ENCODE data around the gene BTBD9. TPM values are rescaled to one million over a fixed set of nuclear protein-coding genes. Genes with fewer than 3 reads are reported as not detected.

The BTBD9 gene
- total RNA-seq, 1 donor from 2014 or later = 10.3 TPM

GRCh38 chr6:38684904-38685303 is 45.2 kb upstream of the BTBD9 start:
- Histone ChIP-seq H3K27me3 (ENCODE audit: insufficient read depth, low read length) (no peaks in the 10 kb centered on the region), H4K20me1 (ENCODE audit: insufficient read depth, low read length) (peaks cover 47% of the 10 kb centered on the region), H3K4me1 (ENCODE audit: insufficient read depth, low read length) (no peaks in the 10 kb centered on the region), H3K9me3 (ENCODE audit: insufficient read depth, low read depth, low read length) (no peaks in the 10 kb centered on the region), H3K4me3 (ENCODE audit: insufficient read depth, low read depth, low read length) (no peak overlapping the region), H3K9ac (ENCODE audit: low read length) (no peak overlapping the region), H3K36me3 (ENCODE audit: insufficient read depth, low read length) (peaks cover 26% of the 10 kb centered on the region), H2AFZ (ENCODE audit: low read depth, low read length) (no peak overlapping the region), H3K79me2 (ENCODE audit: insufficient read depth, low read length) (peaks cover 46% of the 10 kb centered on the region), H3K4me2 (ENCODE audit: low read length) (no peak overlapping the region), H3K27ac (ENCODE audit: low read depth, low read length) (no peak overlapping the region)
- H3K9me3 Mint-ChIP-seq (ENCODE audit: unreplicated experiment) = no peaks in the 10 kb centered on the region
- H3K4me1 Mint-ChIP-seq (ENCODE audit: low read depth, unreplicated experiment) = peaks cover 4% of the 10 kb centered on the region
- H3K27me3 Mint-ChIP-seq (ENCODE audit: low read depth, unreplicated experiment) = no peaks in the 10 kb centered on the region
- DNase-seq (ENCODE audit: low read depth) (no peak), FAIRE-seq (no peak)
- no peak overlapping the region for H3K4me3 Mint-ChIP-seq (ENCODE audit: unreplicated experiment)
- H3K27ac Mint-ChIP-seq (ENCODE audit: unreplicated experiment) = no peak overlapping the region
- TF ChIP-seq CTCF (IDR thresholded peaks at IDR 0.05; ENCODE audit: insufficient read depth, low read depth, low read length) (no peak), EZH2 (IDR thresholded peaks at IDR 0.05; ENCODE audit: insufficient read depth, low read length) (no peak)
- peaks cover 8% of the 10 kb centered on the region for H3K36me3 Mint-ChIP-seq (ENCODE audit: low read depth, unreplicated experiment)

- H3K9ac ChIP-seq (ENCODE audit: low read length) = no peak overlapping the region
- H3K36me3 ChIP-seq (ENCODE audit: insufficient read depth, low read length) = peaks cover 26% of the 10 kb centered on the region
- no peaks in the 10 kb centered on the region for H3K9me3 ChIP-seq (ENCODE audit: insufficient read depth, low read depth, low read length)
- H3K27ac ChIP-seq (ENCODE audit: low read depth, low read length) = no peak overlapping the region
- Mint-ChIP-seq H3K4me1 (ENCODE audit: low read depth, unreplicated experiment) (peaks cover 4% of the 10 kb centered on the region), H3K27me3 (ENCODE audit: low read depth, unreplicated experiment) (no peaks in the 10 kb centered on the region), H3K4me3 (ENCODE audit: unreplicated experiment) (no peak overlapping the region), H3K9me3 (ENCODE audit: unreplicated experiment) (no peaks in the 10 kb centered on the region), H3K27ac (ENCODE audit: unreplicated experiment) (no peak overlapping the region), H3K36me3 (ENCODE audit: low read depth, unreplicated experiment) (peaks cover 8% of the 10 kb centered on the region)
- no peak for TF ChIP-seq EZH2 (IDR thresholded peaks at IDR 0.05; ENCODE audit: insufficient read depth, low read length)
- no peak for TF ChIP-seq CTCF (IDR thresholded peaks at IDR 0.05; ENCODE audit: insufficient read depth, low read depth, low read length)
- no peak overlapping the region for H3K4me2 ChIP-seq (ENCODE audit: low read length)
- H2AFZ ChIP-seq (ENCODE audit: low read depth, low read length) = no peak overlapping the region
- peaks cover 40% of the 10 kb centered on the region for H3K79me2 ChIP-seq (ENCODE audit: insufficient read depth, low read length)
- H3K4me1 ChIP-seq (ENCODE audit: insufficient read depth, low read length) = no peaks in the 10 kb centered on the region
- no peaks in the 10 kb centered on the region for H3K27me3 ChIP-seq (ENCODE audit: insufficient read depth, low read length)
- DNase-seq (ENCODE audit: low read depth) = no peak
- no peak for FAIRE-seq
- H3K4me3 ChIP-seq (ENCODE audit: insufficient read depth, low read depth, low read length) = no peak overlapping the region
- peaks cover 41% of the 10 kb centered on the region for H4K20me1 ChIP-seq (ENCODE audit: insufficient read depth, low read length)
Measured at GRCh38 chr6:38684237-38684636, 44.5 kb upstream of the BTBD9 start.

GRCh38 chr6:38681850-38682249 is 42.1 kb upstream of the BTBD9 start:
- no peaks in the 10 kb centered on the region for H3K27me3 ChIP-seq (ENCODE audit: insufficient read depth, low read length)
- no peak overlapping the region for H3K4me2 ChIP-seq (ENCODE audit: low read length)
- H3K36me3 ChIP-seq (ENCODE audit: insufficient read depth, low read length) = peaks cover 32% of the 10 kb centered on the region
- Mint-ChIP-seq H3K27me3 (ENCODE audit: low read depth, unreplicated experiment) (no peaks in the 10 kb centered on the region), H3K36me3 (ENCODE audit: low read depth, unreplicated experiment) (peaks cover 12% of the 10 kb centered on the region), H3K4me1 (ENCODE audit: low read depth, unreplicated experiment) (no peaks in the 10 kb centered on the region), H3K27ac (ENCODE audit: unreplicated experiment) (no peak overlapping the region), H3K4me3 (ENCODE audit: unreplicated experiment) (no peak overlapping the region), H3K9me3 (ENCODE audit: unreplicated experiment) (no peaks in the 10 kb centered on the region)
- DNase-seq (ENCODE audit: low read depth) (no peak), FAIRE-seq (no peak)
- H3K9me3 ChIP-seq (ENCODE audit: insufficient read depth, low read depth, low read length) = no peaks in the 10 kb centered on the region
- H2AFZ ChIP-seq (ENCODE audit: low read depth, low read length) = no peak overlapping the region
- H3K79me2 ChIP-seq (ENCODE audit: insufficient read depth, low read length) = peaks cover 16% of the 10 kb centered on the region
- no peak overlapping the region for H3K9ac ChIP-seq (ENCODE audit: low read length)
- H4K20me1 ChIP-seq (ENCODE audit: insufficient read depth, low read length) = peaks cover 22% of the 10 kb centered on the region
- no peaks in the 10 kb centered on the region for H3K4me1 ChIP-seq (ENCODE audit: insufficient read depth, low read length)
- no peak overlapping the region for H3K27ac ChIP-seq (ENCODE audit: low read depth, low read length)
- no peak for TF ChIP-seq CTCF (IDR thresholded peaks at IDR 0.05; ENCODE audit: insufficient read depth, low read depth, low read length)
- TF ChIP-seq EZH2 (IDR thresholded peaks at IDR 0.05; ENCODE audit: insufficient read depth, low read length) = no peak
- no peak overlapping the region for H3K4me3 ChIP-seq (ENCODE audit: insufficient read depth, low read depth, low read length)
